ENCODE results near the gene FCN2. TPM values are rescaled to one million over a fixed set of nuclear protein-coding genes. Genes with fewer than 3 reads are reported as not detected.

The FCN2 gene
- total RNA-seq, 1 donor from 2014 or later = not detected

DNA sequence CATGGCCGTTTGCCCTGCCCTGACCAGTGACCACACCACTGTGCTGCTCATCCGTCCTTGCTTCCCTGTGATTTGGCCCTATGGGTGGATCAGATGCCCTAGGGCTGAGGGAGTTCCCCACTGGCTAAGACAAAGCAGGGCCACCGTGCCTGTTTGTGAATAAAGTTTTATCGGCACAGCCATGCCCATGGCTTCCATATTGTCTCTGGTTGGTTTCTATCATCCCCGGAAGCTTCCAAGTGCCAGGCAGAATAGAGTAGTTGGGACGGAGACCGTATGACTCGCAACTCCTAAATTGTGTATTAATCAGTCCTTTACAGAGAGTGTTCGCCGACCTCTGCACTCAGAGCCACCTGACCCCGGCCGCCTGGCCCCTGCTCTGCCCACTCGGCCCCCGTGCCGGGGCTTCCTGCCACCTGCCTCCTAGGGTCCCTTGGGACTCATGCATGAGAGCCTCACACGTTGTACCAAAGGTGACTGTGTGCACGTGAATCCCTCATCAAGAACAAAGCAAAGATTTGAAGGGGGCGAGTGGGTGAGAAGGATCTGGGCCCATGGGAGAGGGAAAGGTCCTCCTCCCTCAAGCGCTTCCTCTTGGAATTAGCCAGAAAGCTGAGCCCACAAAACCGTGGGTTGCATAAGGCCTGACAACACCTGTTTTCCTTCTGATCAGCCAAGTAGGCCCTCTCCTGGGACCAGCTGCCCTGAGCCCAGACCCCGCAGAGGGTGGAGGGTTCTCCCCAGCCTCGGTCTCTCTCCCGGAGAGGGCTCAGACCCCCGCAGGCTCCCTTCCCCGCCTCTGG, 11.7 kb upstream of the FCN2 start:
- no peak for DNase-seq (ENCODE audit: low read depth)

DNA sequence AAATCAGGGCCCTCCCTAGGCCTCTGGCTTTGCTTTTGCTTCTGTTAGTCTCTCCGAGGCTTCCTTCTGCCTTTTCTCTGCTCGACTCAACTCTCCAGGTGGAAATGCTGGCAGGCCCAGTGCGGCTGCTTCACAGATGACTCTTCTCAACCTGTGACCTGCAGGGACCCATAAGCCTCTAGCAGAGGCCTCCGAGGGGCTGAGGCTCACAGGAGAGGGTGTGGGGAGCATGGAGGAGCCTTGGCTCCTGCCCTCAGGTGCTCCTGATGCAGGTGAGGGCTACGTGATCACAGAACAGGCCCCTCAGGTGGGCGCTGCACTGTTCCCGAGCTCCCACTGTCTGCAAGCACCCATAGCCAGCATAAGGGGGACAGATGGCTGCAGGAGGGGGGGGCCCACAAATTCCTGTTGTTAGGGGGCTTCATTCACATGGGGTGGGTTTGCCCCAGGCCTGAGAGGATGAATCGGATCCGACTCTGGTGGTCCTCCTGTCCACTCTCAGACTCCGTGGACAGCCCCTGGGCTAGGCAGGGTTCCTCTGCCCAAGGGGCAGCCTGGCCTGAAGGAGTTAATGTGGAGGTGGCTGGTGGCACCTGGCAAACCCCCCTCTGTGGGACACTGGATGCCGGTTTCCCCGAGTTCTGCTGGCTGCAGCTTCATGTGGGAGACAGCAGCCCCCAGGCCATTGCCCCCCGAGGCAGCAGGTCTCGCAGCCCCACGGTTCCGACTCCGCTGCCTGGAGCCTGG, 10.9 kb upstream of the FCN2 start:
- DNase-seq (ENCODE audit: low read depth) = no peak

DNA sequence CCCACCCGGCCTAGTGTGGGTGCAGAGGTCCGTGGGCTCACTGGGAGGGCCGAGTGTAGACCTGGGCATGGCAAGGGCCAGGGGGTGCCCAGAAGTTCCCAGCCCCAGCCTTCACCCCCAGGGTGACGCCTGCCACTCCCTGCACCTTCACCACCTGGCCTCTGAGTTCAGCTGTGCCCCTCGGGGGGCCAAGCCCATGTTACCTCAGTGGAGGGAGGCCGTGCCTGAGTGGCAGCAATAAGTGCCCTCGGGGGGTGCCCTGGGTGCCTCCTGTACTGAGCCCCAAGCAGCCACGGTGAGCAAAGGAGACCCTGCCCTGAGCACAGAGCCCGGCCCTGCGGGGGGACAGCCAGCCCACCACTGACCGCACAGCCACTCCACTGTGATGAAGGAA, 10.3 kb upstream of the FCN2 start:
- no peak for DNase-seq (ENCODE audit: low read depth)

DNA sequence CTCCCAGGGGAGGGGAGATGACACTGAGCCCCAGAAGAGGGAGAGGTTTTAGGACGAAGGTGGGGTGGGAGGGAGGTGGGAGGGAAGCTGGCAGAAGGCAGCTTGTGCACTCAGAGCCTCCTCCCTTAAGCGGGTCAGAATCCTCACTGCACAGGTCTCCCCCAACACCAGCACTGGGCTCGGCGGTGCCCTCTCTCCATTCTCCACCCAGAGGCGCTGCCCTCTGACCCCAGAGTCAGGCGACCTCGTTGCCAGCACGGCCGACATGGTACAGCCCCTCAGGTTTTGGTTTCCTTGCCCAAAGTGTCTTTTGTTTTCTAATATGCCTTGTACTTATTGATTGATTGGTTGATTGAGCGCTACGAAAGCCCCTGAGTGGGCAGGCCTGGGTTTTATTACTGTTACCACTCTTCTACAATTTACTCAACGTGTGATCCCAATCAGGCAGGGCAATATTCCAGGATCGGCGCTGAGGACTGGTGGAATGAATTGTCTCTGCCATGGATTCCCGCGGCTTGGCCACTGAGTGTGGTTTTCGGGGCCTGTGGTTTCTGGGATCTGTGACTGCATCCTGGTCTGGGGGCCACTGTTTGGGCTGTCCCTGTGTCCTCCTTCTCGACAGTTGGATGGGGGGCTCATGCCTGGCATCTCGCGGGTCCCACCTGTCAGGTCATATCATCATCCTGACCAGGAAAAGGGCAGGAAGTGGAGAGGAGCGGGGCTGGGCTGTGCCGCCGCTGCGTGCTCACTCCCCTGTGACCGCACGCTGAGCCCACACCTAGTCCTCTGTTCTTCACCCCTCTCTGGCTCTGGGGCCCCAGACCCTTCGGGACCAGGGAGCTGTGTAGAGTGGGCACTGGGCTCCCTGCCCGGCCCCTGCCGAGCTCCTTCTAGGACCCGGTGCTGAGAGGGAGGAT, 9.6 kb upstream of the FCN2 start:
- DNase-seq (ENCODE audit: low read depth) = no peak

DNA sequence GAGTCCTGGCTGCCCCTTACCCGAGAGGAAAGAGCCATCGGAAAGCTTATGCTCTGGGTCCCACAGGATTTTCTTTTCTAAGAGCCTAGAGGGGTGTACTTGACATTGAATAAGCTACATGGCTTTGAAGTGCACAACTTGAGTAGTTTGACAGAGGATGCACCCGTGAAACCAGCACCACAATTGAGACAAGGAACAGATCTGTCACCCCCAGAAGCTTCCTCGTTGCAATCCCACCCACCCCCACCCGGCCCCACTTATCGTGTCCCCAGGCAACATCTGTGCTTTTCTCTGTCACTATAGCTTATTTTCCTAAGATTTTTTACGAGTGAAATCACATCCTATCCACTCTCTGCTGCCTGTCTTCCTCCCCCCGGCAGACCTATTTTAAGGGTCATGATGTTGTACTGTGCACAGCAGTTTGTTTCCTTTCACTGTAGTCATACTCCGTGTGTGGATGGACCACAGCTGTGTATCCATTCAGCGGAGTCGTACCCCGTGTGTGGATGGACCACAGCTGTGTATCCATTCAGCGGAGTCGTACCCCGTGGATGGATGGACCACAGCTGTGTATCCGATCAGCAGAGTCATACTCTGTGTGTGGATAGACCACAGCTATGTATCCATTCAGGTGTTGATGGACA, 8.8 kb upstream of the FCN2 start:
- DNase-seq (ENCODE audit: low read depth) = no peak

DNA sequence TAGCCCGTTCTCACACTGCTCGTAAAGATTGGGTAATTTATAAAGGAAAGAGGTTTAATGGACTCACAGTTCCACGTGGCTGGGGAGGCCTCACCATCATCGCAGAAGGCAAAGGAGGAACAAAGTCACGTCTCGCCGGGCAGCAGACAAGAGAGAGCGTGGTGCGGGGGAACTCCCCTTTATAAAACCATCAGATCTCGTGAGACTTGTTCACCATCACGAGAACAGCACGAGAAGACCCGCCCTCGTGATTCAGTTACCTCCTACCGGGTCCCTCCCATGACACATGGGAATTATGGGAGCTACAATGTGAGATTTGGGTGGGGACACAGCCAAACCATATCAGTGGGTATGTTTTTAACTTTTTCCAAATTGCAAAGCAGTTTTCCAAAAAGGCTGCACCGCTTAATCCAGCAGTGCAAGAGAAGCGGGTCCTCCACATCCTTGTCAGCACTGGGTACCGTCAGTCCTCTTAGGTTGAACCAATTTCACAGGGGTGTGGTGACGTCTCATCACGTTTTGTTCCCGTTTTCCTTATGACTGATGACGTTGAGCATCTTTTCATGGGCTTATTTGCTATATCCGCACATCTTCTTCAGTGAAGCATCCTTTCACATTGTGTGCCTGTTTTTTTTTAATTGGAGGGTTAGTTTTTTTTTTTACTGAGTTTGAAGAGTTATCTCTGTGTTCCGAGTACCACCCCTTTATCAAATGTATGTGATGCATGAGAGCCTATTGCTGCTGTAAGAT, 8.0 kb upstream of the FCN2 start:
- DNase-seq (ENCODE audit: low read depth) = no peak

DNA sequence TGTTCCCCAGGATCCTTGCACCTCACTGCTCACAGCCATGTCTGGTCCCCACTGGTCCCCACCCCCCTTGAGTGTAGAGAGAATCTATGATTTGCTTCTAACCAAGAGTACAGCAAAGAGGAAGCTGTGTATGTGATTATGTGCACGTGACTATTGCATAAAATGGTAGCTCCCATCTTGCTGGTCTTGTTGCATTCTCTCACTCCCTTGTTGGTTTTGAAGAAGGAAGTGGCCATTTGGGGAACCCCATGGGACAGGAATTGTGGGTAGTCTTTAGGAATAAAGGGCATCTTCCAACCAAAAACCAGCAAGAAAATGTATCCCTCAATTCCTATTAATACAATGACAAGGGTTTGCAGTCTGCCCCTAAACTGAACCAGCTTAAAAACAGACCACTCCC, 5.2 kb upstream of the FCN2 start:
- DNase-seq (ENCODE audit: low read depth) = no peak

DNA sequence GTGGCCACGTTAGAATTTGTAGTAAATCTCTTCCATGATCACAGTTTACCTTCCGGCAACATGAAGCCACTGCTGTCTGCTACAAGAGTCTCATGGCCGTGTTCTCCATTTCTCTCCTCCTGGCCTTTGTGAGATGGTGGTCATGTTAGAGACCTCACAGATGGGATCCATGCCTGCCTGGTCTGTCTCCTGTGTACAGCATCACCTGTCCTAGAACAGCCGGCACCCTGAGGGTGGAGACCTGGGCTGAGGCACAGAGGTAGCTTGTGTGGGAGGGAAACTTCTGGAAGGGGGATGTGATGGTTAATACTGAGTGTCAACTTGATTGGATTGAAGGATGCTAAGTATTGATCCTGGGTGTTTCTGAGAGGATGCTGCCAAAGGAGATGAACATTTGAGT, 3.1 kb upstream of the FCN2 start:
- no peak for DNase-seq (ENCODE audit: low read depth)

DNA sequence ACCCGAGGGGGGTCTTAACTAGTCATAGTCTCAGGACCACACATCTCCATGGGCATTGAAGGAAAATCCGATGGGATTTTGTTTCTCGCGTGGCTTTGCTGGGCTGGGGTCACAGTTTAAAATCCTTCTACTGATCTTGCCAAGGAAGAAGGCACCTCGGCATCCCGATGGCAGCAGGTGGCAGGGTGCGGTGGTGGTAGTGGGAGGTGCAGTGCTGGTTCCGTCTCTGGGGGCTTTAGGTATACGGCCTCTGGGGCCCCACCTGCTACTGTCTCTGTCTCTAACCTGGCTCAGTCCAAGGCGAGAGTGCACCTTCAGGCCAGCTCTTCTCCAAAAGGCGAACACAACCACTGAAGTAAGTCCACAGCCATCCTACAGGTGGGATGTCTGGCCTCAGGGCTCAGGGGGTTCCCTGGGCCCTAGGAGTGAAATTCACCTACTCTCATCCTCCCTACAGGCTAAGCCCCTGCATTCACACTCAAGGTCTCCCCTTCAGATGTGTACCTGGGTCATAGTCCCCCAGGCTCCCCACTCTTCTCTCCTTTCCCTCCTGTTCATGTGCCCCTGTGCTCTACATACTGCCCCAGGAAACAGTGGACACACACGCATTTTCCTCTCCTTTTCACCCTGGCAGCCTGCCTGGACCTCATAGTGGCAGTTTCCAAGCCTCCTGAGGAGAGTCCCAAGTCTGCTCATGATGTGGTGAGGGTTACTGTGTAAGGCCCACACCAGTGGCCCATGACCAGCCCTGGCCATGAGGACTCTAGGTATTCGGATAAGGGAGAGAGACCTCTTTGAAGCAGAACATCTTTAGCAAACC, 736 bp upstream of the FCN2 start:
- no peak for DNase-seq (ENCODE audit: low read depth)

DNA sequence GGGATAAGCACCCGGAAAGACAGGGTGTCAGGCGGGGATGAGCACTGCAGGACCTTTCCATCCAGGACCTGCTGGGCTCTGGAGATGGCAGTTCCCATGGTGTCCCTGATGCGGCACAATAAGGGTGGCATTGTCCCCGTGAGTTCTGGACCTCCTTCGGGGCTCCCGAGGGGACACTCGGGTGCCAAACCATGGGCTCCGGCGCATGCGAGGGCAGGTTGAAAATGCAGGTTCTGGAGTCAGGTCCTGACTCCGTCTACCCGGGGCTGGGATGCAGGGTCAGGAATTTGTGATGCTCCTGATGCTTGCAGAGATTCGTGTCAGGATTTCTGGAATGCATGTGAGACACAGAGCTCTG, 682 bp downstream of the FCN2 start:
- DNase-seq (ENCODE audit: low read depth) = no peak

DNA sequence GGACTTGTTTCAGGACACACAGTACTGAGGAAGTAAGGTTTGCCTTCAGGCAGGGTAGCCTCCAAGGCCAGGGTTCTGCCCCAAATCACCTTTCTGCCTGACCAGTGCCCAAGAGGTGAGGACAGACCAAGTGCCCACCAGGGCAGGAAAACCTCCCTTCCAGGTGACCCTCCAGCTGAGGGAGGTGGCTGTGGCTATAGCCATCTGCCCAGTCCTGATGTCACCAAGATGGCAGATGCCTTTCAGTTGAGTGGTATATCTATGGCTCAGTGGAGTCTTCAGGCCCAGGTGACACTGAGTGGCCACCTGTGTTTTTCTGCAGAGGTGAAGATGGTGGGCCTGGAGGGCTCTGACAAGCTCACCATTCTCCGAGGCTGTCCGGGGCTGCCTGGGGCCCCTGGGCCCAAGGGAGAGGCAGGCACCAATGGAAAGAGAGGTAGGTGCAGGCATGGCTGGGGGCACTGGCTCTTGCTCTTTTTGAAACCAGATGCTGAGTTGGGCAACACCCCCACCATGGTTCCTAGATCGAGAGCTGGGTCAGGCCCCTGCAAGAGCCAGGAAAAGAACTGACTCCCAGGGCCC, 1.7 kb downstream of the FCN2 start:
- DNase-seq (ENCODE audit: low read depth) = no peak

DNA sequence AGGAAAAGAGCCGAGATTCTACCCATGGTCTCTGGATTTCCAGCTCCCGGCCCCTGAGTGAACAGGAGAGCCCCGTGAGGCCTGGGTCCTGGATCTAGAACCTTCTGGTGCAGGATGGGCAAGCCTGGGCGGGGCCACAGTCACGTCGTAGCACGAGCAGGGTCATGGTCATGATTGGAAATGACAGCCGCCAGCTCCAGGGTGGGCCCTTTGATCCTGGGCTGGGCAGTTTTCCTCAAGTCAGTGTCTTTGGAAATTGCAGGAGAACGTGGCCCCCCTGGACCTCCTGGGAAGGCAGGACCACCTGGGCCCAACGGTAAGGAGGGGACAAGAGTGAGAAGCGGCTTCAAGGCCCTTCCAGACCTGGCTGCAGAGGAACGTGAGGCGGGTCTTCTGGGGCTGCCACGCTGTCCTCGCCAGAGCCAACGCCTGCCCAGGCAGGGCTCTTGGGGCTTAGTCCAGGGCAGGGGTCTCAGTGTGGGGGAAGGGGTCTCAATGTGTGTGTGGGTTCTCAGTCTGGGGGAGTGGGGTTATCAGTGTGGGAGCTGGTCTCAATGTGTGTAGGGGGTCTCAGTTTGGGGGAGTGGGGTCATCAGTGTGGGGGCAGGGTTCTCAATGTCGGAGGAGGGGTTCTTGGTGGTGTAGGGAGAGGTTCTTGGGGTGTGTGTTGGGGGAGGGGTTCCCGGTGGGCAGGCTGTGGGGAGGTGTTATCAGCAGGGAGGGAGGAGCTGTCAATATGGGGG, 2.6 kb downstream of the FCN2 start:
- no peak for DNase-seq (ENCODE audit: low read depth)

DNA sequence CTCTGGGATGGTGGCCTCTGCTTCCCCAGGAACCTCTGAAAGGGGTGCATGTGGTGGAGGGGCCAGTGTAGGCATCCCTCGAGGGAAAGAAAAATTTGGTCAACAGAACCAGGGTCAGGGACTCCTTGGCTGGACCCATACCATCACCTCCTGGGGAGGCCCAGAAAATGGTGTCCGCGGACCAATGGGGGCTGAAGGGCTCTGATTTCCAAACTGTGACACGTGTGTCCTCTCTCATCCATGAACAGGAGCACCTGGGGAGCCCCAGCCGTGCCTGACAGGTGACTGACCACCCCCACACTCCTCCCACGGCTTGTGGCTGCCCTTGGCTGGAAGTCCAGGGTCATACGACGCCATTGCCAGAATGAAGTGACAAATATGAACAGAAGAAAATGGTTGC, 3.9 kb downstream of the FCN2 start:
- no peak for DNase-seq (ENCODE audit: low read depth)

DNA sequence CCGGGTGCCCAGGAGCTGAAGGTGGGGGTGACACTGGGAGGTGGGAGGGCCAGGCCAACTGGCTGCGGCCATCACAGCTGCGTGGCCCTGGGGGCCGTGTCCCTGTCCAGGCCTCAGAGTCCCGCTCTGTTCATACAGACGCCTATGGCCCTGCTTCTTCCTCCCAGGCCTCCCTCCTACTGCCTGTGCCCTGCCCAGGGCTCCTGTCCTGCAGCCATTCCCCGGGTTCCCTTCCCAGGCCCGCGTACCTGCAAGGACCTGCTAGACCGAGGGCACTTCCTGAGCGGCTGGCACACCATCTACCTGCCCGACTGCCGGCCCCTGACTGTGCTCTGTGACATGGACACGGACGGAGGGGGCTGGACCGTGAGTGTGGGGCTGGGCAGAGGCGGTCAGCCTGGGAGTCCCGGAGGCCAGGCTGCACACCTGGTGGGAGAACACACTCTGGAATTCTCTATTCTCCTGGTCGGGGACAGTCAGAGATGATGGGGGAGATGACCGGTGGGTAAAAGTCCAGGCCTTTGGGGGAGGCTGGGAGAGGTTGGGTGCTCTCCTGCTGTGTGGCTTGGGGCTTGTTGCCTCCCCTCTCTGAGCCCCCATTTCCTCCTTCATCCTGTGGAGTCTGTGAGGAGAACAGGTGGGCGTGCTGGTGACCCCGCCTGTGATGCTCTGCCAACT, 4.5 kb downstream of the FCN2 start:
- DNase-seq (ENCODE audit: low read depth) = no peak

DNA sequence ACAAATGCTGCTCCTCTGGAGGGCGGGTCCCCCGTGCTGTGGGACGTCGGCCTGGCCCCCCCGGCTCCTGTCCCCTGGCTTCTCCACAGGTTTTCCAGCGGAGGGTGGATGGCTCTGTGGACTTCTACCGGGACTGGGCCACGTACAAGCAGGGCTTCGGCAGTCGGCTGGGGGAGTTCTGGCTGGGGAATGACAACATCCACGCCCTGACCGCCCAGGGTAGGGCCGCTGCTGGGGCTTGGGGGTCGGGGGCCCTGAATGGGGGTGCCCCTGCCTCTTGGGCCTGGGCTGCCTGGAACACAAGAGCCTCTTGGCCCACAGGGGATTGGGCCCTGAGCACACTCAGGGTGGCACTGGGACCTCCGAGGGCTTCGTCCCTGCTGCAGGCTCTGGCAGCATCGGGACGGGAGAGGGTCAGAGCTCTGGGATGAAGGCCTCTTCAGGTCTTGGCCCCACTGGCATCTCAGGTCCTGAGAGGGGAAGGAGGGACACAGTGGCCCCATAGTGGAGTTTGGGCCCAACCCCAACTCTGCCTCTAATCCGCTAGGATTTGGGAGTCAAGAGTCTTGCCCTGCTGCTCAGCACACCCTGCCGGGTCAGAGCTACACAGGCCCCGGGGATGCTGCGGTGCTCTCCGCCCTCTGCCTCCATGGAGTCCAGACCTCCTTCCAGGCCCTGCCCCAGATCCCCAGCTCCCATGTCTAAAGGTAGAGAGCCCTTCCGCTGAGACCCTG, 5.2 kb downstream of the FCN2 start:
- DNase-seq (ENCODE audit: low read depth) = no peak

DNA sequence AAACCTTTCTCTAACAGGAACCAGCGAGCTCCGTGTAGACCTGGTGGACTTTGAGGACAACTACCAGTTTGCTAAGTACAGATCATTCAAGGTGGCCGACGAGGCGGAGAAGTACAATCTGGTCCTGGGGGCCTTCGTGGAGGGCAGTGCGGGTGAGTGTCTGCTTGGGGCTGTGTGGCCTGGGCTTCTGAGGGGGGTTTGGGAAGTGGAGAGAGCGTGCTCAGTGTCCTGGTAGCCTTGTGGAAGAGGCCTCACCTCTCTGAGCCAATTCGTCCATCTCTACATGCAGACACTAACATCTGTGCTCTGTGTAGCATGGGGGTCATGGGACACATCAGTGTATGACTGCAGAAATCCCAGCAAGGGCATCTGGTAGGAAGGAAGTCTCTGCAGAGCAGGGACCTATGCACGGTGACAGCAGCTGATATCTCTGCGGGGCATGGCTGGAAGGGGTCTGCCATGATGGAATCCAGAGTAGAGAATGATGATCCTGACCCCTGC, 5.9 kb downstream of the FCN2 start:
- DNase-seq (ENCODE audit: low read depth) = no peak

DNA sequence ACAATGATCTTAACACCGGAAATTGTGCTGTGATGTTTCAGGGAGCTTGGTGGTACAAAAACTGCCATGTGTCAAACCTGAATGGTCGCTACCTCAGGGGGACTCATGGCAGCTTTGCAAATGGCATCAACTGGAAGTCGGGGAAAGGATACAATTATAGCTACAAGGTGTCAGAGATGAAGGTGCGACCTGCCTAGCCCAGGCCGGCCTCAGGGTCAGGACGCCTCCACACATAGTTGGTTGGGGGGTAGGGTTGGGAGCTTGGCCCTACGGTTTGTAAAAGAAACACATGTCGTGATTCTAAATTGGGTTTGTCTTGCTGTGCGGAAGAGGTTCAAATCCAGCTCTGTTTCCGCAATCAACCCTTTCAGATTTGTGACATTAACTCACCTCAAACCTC, 6.6 kb downstream of the FCN2 start:
- no peak for DNase-seq (ENCODE audit: low read depth)

Data from renal cortical epithelial cell (primary cell).